HepG2 (cell line): ENCODE measurements around the gene VPS4A. TPM values are rescaled to one million over a fixed set of nuclear protein-coding genes. Genes with fewer than 3 reads are reported as not detected.

ENCODE experiments used
- CEBPG ChIP-seq: IDR thresholded peaks from 2 replicates; pipeline ENCODE4 v1.6.1; 2016
- DNMT1 ChIP-seq: sonication (generic); formaldehyde crosslinking; IDR thresholded peaks from 2 replicates; pipeline ENCODE4 v1.5.1; 2020; ENCODE audit warnings: mild to moderate bottlenecking, missing genetic modification reagents
- EHMT2 ChIP-seq: fragments of 200-600 bp; sonication (generic); IDR thresholded peaks from 2 replicates; pipeline ENCODE4 v1.7.0; 2017; ENCODE audit warnings: antibody characterized with exemption, low read depth, low read length, borderline replicate concordance
- ELF1 ChIP-seq: sonication (generic); formaldehyde crosslinking; IDR thresholded peaks from 2 replicates; pipeline ENCODE4 v1.4.0; 2020; ENCODE audit warnings: missing genetic modification reagents
- EP300 ChIP-seq, 3 experiments: sonication (generic) in 1 of 3; formaldehyde crosslinking in 1 of 3; IDR thresholded peaks; 2 replicates each; pipeline versions ENCODE4 v1.5.1 to v1.6.1; 2011 to 2020; ENCODE audit warnings: low read depth in 2 of 3, low read length in 2 of 3, borderline replicate concordance in 1 of 3, improper control_type of control experiment in 1 of 3, mild to moderate bottlenecking in 1 of 3, missing genetic modification reagents in 1 of 3, moderate library complexity in 1 of 3
- IKZF1 ChIP-seq: fragments of 450-650 bp; IDR thresholded peaks from 2 replicates; pipeline ENCODE4 v1.7.1; 2016
- NFATC3 ChIP-seq: sonication (generic); formaldehyde crosslinking; IDR thresholded peaks from 2 replicates; pipeline ENCODE4 v1.5.1; 2020; ENCODE audit warnings: mild to moderate bottlenecking, missing genetic modification reagents
- NR2C2 ChIP-seq: sonication (generic); formaldehyde crosslinking; IDR thresholded peaks from 2 replicates; pipeline ENCODE4 v1.4.0; 2020; ENCODE audit warnings: missing genetic modification reagents, mild to moderate bottlenecking, moderate library complexity, borderline replicate concordance
- POLR2AphosphoS5 ChIP-seq: IDR thresholded peaks from 2 replicates; pipeline ENCODE4 v1.6.1; 2012; ENCODE audit warnings: low read depth, low read length
- SETDB1 ChIP-seq: sonication (generic); formaldehyde crosslinking; IDR thresholded peaks from 2 replicates; pipeline ENCODE4 v1.5.1; 2020; ENCODE audit warnings: missing genetic modification reagents, mild to moderate bottlenecking, borderline replicate concordance
- SIN3B ChIP-seq: fragments of 150-350 bp; IDR thresholded peaks from 2 replicates; pipeline ENCODE4 v1.6.1; 2014; ENCODE audit warnings: low read length
- U2AF2 ChIP-seq: fragments of 200-400 bp; formaldehyde crosslinking; IDR thresholded peaks from 2 replicates; pipeline ENCODE4 v1.6.1; 2017; ENCODE audit warnings: low read depth, mild to moderate bottlenecking, low read length
- XRCC5 ChIP-seq: fragments of 200-400 bp; formaldehyde crosslinking; optimal IDR thresholded peaks from 2 replicates; pipeline ENCODE3; 2017; ENCODE audit warnings: mild to moderate bottlenecking, low read length
- YEATS2 ChIP-seq: sonication (generic); formaldehyde crosslinking; IDR thresholded peaks from 2 replicates; pipeline ENCODE4 v1.4.0; 2020; ENCODE audit warnings: missing genetic modification reagents, borderline replicate concordance
- ZBTB1 ChIP-seq: sonication (generic); formaldehyde crosslinking; IDR thresholded peaks from 2 replicates; pipeline ENCODE4 v1.4.0; 2020; ENCODE audit warnings: missing genetic modification reagents, borderline replicate concordance
- ZBTB7A ChIP-seq: sonication (generic); formaldehyde crosslinking; IDR thresholded peaks from 2 replicates; pipeline ENCODE4 v1.8.0; 2022; ENCODE audit warnings: mild to moderate bottlenecking, missing genetic modification reagents
- ZFP36L1 ChIP-seq: sonication (generic); formaldehyde crosslinking; IDR thresholded peaks from 2 replicates; pipeline ENCODE4 v1.8.0; 2022; ENCODE audit warnings: mild to moderate bottlenecking, missing genetic modification reagents, moderate library complexity
- ZNF30 ChIP-seq: sonication (generic); formaldehyde crosslinking; IDR thresholded peaks from 2 replicates; pipeline ENCODE4 v1.5.0; 2020; ENCODE audit warnings: mild to moderate bottlenecking, missing genetic modification reagents
- ZNF354B ChIP-seq: sonication (generic); formaldehyde crosslinking; IDR thresholded peaks from 2 replicates; pipeline ENCODE4 v1.8.0; 2022; ENCODE audit warnings: mild to moderate bottlenecking, missing genetic modification reagents
- ZNF550 ChIP-seq: sonication (generic); formaldehyde crosslinking; IDR thresholded peaks from 2 replicates; pipeline ENCODE4 v1.4.0; 2020; ENCODE audit warnings: mild to moderate bottlenecking, missing genetic modification reagents, borderline replicate concordance
- ZNF619 ChIP-seq: sonication (generic); formaldehyde crosslinking; IDR thresholded peaks from 2 replicates; pipeline ENCODE4 v1.4.0; 2020; ENCODE audit warnings: mild to moderate bottlenecking, missing genetic modification reagents
- ZNF83 ChIP-seq: sonication (generic); formaldehyde crosslinking; IDR thresholded peaks from 2 replicates; pipeline ENCODE4 v1.4.0; 2020; ENCODE audit warnings: missing genetic modification reagents, mild to moderate bottlenecking, borderline replicate concordance
- ZSCAN22 ChIP-seq: sonication (generic); formaldehyde crosslinking; IDR thresholded peaks from 2 replicates; pipeline ENCODE4 v1.4.0; 2020; ENCODE audit warnings: mild to moderate bottlenecking, missing genetic modification reagents
- polyA plus RNA-seq, 8 experiments: library from polyadenylated mRNA; depleted of rRNA in 3 of 8; stranded (reverse) in 7 of 8; unstranded in 1 of 8; fragments of >200 nt; fragmentation: Illumina TruSeq in 4 of 8; extraction: Trizol in 4 of 8; gene quantifications; 2 replicates each; pipeline versions ENCODE4 v1.2.1 to v1.2.3, GENCODE V29; 2011 to 2016; ENCODE audit warnings: low read depth in 4 of 8, missing spikeins in 1 of 8, mixed read lengths in 1 of 8; ENCODE audit not compliant: insufficient read depth in 1 of 8
- total RNA-seq, 5 experiments: library from RNA; depleted of rRNA; stranded (reverse); fragments of >200 nt; fragmentation: Illumina TruSeq; extraction: Trizol; gene quantifications; 2 replicates each; pipeline ENCODE4 v1.2.3, GENCODE V29; 2016; ENCODE audit warnings: low read depth in 1 of 5
- TF ChIP-seq, protein P1 (sequence below): sonication (generic); formaldehyde crosslinking; IDR thresholded peaks from 2 replicates; pipeline ENCODE4 v1.4.0; 2020; ENCODE audit warnings: missing genetic modification reagents
- TF ChIP-seq, protein P2 (sequence below): sonication (generic); formaldehyde crosslinking; IDR thresholded peaks from 2 replicates; pipeline ENCODE4 v1.5.1; 2020; ENCODE audit warnings: mild to moderate bottlenecking, missing genetic modification reagents

Gene VPS4A
- total and polyA plus RNA-seq, 2 of the 13 experiments (the other 11 are each of a cell fraction or from before 2014, with no cell fraction given): 13.2 to 27.9 TPM

DNA sequence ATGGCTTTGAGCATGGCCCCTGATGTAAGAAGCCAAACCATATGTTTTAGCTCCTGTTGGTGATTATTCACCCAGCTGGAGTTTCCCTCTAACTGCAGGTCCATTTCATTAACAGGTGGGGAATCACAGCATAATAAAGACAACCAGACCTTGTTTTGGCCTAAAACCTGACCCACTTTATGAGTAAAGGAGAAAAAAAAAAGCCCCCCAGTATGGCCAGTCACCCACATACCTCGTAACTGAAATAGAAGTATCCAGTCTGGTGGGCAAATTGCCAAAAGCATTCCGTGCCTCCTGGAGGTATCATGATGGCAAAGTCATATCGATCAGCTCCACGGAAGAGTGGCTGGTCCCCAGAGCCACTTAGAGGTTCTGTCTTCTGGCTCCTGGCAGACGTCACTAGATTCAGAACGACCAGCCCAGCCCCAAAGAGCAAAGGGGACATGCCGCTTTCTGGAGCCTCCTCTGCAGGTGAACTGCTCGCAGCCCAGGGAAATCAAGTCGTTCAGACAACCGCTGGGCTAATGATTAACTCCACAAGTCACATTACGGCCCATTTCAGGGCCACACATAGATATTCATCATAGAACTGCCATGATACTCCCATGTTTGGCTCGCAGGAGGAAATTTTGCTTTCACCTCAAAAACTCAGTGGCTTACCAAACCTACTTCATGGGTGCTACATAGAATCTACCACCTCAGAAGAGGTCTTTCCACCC is 40.3 kb downstream of the VPS4A start, which contains the start of gene TMED6 (continued):
- TF ChIP-seq, protein P1, sequence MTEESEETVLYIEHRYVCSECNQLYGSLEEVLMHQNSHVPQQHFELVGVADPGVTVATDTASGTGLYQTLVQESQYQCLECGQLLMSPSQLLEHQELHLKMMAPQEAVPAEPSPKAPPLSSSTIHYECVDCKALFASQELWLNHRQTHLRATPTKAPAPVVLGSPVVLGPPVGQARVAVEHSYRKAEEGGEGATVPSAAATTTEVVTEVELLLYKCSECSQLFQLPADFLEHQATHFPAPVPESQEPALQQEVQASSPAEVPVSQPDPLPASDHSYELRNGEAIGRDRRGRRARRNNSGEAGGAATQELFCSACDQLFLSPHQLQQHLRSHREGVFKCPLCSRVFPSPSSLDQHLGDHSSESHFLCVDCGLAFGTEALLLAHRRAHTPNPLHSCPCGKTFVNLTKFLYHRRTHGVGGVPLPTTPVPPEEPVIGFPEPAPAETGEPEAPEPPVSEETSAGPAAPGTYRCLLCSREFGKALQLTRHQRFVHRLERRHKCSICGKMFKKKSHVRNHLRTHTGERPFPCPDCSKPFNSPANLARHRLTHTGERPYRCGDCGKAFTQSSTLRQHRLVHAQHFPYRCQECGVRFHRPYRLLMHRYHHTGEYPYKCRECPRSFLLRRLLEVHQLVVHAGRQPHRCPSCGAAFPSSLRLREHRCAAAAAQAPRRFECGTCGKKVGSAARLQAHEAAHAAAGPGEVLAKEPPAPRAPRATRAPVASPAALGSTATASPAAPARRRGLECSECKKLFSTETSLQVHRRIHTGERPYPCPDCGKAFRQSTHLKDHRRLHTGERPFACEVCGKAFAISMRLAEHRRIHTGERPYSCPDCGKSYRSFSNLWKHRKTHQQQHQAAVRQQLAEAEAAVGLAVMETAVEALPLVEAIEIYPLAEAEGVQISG: peak; percentile 73; the same call in 1 of the 2 replicates
- TF ChIP-seq ZSCAN22 (CRISPR knock-in tag) (no peak), ZNF83 (no peak), U2AF2 (no peak), DNMT1 (CRISPR knock-in tag) (no peak), ZNF30 (CRISPR knock-in tag) (no peak), EP300 (IDR thresholded peaks at IDR 0.05; ENCODE audit: low read depth in 2 of 2, low read length in 2 of 2) (no peak), EP300 (CRISPR knock-in tag; IDR thresholded peaks at IDR 0.05; ENCODE audit: borderline replicate concordance) (no peak), ZFP36L1 (CRISPR knock-in tag) (no peak), POLR2AphosphoS5 (peak; percentile 63), CEBPG (CRISPR knock-in tag) (no peak), ZNF550 (CRISPR knock-in tag) (peak; percentile 55; the same call in 1 of the 2 replicates), ZBTB1 (CRISPR knock-in tag) (no peak), SIN3B (no peak), NFATC3 (CRISPR knock-in tag) (no peak), ZNF354B (CRISPR knock-in tag) (no peak), IKZF1 (no peak), XRCC5 (no peak), EHMT2 (no peak), ELF1 (CRISPR knock-in tag) (no peak), ZNF619 (peak; percentile 69; the same call in 1 of the 2 replicates), YEATS2 (peak; percentile 50; the same call in 1 of the 2 replicates), SETDB1 (CRISPR knock-in tag) (no peak), ZBTB7A (no peak), NR2C2 (no peak)
- TF ChIP-seq, protein P2, sequence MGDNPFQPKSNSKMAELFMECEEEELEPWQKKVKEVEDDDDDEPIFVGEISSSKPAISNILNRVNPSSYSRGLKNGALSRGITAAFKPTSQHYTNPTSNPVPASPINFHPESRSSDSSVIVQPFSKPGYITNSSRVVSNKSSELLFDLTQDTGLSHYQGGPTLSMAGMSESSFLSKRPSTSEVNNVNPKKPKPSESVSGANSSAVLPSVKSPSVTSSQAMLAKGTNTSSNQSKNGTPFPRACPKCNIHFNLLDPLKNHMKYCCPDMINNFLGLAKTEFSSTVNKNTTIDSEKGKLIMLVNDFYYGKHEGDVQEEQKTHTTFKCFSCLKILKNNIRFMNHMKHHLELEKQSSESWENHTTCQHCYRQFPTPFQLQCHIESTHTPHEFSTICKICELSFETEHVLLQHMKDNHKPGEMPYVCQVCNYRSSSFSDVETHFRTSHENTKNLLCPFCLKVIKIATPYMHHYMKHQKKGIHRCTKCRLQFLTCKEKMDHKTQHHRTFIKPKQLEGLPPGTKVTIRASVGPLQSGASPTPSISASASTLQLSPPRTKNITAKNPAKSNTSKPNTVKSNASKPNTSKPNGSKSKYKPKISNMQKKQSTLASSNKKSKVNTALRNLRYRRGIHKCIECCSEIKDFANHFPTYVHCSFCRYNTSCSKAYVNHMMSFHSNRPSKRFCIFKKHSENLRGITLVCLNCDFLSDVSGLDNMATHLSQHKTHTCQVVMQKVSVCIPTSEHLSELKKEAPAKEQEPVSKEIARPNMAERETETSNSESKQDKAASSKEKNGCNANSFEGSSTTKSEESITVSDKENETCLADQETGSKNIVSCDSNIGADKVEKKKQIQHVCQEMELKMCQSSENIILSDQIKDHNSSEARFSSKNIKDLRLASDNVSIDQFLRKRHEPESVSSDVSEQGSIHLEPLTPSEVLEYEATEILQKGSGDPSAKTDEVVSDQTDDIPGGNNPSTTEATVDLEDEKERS: no peak
